IPS-18c (cell line): ENCODE data around the gene ZFYVE16.
A peak's percentile ranks its signal among the peaks of the same experiment; 100 is the strongest.
"Not testable (repeated sequence)": the region's sequence is repeated elsewhere in the genome, so short reads cannot be mapped to it uniquely, and the experiment has no call there.

ENCODE experiments used
- H3K4me3 ChIP-seq: 2 replicates; pipeline ENCODE4 v1.7.0; 2013; ENCODE audit warnings: low read depth, mild to moderate bottlenecking, low read length, moderate library complexity; ENCODE audit not compliant: insufficient read depth
- H3K9me3 ChIP-seq: one replicate; pipeline ENCODE4 v1.6.1; 2013; ENCODE audit warnings: mild to moderate bottlenecking, low read length, moderate library complexity; ENCODE audit not compliant: control insufficient read depth, insufficient read depth

The ZFYVE16 gene

GRCh38 chr5:80406980-80407734, 707 bp upstream of the ZFYVE16 start:
- H3K9me3 ChIP-seq = no peaks in the 10 kb centered on the region
- H3K4me3 ChIP-seq = peak overlapping the region; percentile 96

GRCh38 chr5:80408484-80409366, 861 bp downstream of the ZFYVE16 start:
- H3K9me3 ChIP-seq = no peaks in the 10 kb centered on the region
- peak overlapping the region; percentile 96 for H3K4me3 ChIP-seq

- no peak overlapping the region for H3K4me3 ChIP-seq
- H3K9me3 ChIP-seq = no peaks in the 10 kb centered on the region
Measured at GRCh38 chr5:80409367-80409966, 1.6 kb downstream of the ZFYVE16 start.

- Histone ChIP-seq H3K4me3 (no peak overlapping the region), H3K9me3 (no peaks in the 10 kb centered on the region)
Measured at GRCh38 chr5:80411589-80412219, 3.8 kb downstream of the ZFYVE16 start.

GRCh38 chr5:80414113-80414512, 6.2 kb downstream of the ZFYVE16 start:
- Histone ChIP-seq H3K9me3 (no peaks in the 10 kb centered on the region), H3K4me3 (no peak overlapping the region)

GRCh38 chr5:80417973-80418372, 10.1 kb downstream of the ZFYVE16 start:
- no peak overlapping the region for H3K4me3 ChIP-seq

GRCh38 chr5:80424365-80424764, 16.5 kb downstream of the ZFYVE16 start:
- H3K9me3 ChIP-seq, H3K4me3 ChIP-seq: not testable (repeated sequence)

More at GRCh38 chr5:80417973-80418372, 10.1 kb downstream of the ZFYVE16 start:
- peaks cover 3% of the 10 kb centered on the region for H3K9me3 ChIP-seq

GRCh38 chr5:80435476-80435875, 27.6 kb downstream of the ZFYVE16 start:
- Histone ChIP-seq H3K9me3 (no peaks in the 10 kb centered on the region), H3K4me3 (no peak overlapping the region)

- no peaks in the 10 kb centered on the region for H3K9me3 ChIP-seq
- H3K4me3 ChIP-seq = no peak overlapping the region
Measured at GRCh38 chr5:80437326-80437725, 29.5 kb downstream of the ZFYVE16 start.

GRCh38 chr5:80438739-80439138, 30.9 kb downstream of the ZFYVE16 start:
- Histone ChIP-seq H3K4me3 (no peak overlapping the region), H3K9me3 (no peaks in the 10 kb centered on the region)

- H3K4me3 ChIP-seq = no peak overlapping the region
- no peaks in the 10 kb centered on the region for H3K9me3 ChIP-seq
Measured at GRCh38 chr5:80439213-80439612, 31.3 kb downstream of the ZFYVE16 start.

GRCh38 chr5:80442742-80443141, 34.9 kb downstream of the ZFYVE16 start:
- no peak overlapping the region for H3K4me3 ChIP-seq
- no peaks in the 10 kb centered on the region for H3K9me3 ChIP-seq

- Histone ChIP-seq H3K4me3 (no peak overlapping the region), H3K9me3 (no peaks in the 10 kb centered on the region)
Measured at GRCh38 chr5:80453366-80453765, 45.5 kb downstream of the ZFYVE16 start.

- peaks cover 7% of the 10 kb centered on the region for H3K9me3 ChIP-seq
- no peak overlapping the region for H3K4me3 ChIP-seq
Measured at GRCh38 chr5:80463269-80463668, 55.4 kb downstream of the ZFYVE16 start.

GRCh38 chr5:80466669-80467485, 59.0 kb downstream of the ZFYVE16 start:
- Histone ChIP-seq H3K4me3 (no peak overlapping the region), H3K9me3 (peaks cover 11% of the 10 kb centered on the region)

- no peak overlapping the region for H3K4me3 ChIP-seq
- H3K9me3 ChIP-seq = peaks cover 9% of the 10 kb centered on the region
Measured at GRCh38 chr5:80468131-80468530, 60.3 kb downstream of the ZFYVE16 start.

- not testable (repeated sequence) for H3K9me3 ChIP-seq, H3K4me3 ChIP-seq
Measured at GRCh38 chr5:80470631-80471030, 62.8 kb downstream of the ZFYVE16 start.
